Activated CD4-positive, alpha-beta T cell treated with anti-CD3 and anti-CD28 coated beads for 1 hour (primary cell): Measurements from ENCODE around the gene AQP7.
"Not testable (repeated sequence)": the region's sequence is repeated elsewhere in the genome, so short reads cannot be mapped to it uniquely, and the experiment has no call there.

ENCODE experiments used
- DNase-seq: peaks from one replicate; pipeline ENCODE4 v3.0.0-alpha.2; 2020

Gene AQP7

DNA sequence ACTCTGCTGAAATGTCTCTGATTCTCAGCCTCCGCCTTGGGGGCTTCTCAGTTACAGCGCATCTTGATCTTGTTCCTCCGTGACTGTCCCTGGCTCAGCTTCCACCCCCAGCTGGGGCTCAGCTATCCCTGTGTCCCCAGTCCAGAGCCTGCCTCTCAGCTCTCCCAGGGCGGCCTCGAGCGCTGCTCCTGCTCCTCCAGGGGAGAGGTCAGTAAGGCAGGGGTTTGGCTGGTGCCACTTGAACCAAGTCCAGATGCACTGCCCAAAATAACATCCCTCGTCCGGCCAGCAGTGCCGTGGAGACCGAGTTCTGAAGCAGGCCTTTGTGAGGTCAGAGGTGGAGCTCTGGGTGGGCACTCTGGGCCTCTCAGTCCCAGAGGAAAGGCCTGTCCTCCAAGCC is at the start of gene AQP7:
Gene AQP7, minus strand, starts transcription at position 198 of the 400 bp plus-strand sequence. CDS start 1,306 bp downstream, outside the sequence.
- not testable (repeated sequence) for DNase-seq

- no peak for DNase-seq
Observed at GRCh38 chr9:33450621-33451146, 48.3 kb upstream of the AQP7 start.

- DNase-seq: no peak
Observed at GRCh38 chr9:33449715-33450114, 47.3 kb upstream of the AQP7 start.

DNA sequence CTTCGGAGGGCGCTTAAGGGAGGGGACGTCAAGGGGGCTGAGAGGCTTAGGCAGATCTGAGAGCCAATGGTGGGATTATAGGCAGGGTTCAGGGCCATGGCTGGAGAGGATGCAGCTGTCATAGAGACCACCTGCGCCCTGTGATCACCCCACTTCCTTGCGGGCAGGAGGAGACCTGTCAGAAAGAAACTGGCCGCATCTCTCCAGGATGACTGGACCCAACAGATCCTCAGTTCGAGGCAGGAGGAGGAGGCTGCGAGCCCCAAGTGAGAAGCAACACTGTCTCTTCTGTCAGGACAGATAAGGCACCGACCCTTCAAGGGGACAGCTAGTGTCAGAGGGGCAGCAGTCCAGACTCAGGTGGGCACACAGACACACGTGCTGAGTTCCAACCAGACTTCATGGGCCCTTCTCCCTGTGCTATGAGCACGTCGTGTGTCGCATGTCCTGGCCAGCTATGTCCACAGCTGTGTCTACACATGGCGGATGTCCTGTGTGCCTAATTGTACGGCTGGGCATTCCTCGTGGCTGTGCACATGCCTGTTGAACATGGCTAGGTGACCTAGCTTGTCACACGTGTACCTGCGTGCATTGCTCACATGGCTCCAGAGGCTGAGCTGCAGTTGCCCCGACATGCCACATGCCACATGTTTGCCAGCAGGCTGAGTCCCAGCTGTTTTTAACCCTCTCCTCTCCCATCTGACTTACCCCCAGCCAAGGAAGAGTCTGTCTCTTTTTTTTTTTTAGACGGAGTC is 45.6 kb upstream of the AQP7 start:
- no peak for DNase-seq

DNA sequence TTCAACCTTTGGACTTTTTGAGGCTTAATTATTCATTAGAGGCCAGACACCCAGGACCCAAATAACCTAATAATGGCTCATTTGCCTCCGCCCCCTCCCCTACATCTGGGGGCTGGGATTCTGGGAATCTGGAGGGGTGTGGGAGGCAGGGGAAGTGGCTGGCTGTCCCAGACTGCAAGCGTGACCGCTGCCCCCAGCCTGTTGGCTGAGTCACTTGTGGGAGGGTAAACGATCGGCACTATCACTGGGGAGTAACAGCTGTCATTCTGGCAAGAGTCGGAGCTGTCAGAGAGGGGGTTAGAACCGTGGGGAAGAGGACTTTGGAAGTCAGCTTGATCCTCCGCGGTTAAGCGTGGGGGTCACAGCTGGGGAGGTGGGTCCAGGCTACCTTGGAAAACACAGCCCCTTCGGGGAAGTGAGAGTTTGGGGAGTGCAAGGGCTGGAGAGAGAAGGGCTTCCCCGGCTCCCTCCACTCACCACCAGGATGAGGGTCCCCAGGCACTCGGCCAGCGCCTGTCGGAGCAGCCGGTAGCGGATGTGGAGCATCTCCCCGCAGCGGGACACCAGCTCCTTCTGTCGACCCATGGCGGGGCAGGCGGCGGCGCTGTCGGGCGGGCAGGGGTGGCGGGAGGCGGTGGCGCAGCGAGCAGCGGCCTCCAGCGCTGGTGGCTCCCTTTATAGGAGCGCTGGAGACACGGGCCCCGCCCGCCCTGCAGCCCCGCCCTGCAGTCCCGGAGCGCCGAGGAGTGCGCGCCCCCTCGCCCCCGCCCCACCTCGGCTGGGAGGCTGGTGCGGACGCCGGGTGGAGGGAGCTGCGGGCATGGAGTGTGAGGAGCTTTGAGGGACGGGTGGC is 44.8 kb upstream of the AQP7 start, which contains the start of gene AQP3:
Gene AQP3, minus strand, starts transcription at position 648 of the 853 bp plus-strand sequence. Its CDS starts 63 bp downstream, at position 585.
- DNase-seq: peak; percentile 61

DNA sequence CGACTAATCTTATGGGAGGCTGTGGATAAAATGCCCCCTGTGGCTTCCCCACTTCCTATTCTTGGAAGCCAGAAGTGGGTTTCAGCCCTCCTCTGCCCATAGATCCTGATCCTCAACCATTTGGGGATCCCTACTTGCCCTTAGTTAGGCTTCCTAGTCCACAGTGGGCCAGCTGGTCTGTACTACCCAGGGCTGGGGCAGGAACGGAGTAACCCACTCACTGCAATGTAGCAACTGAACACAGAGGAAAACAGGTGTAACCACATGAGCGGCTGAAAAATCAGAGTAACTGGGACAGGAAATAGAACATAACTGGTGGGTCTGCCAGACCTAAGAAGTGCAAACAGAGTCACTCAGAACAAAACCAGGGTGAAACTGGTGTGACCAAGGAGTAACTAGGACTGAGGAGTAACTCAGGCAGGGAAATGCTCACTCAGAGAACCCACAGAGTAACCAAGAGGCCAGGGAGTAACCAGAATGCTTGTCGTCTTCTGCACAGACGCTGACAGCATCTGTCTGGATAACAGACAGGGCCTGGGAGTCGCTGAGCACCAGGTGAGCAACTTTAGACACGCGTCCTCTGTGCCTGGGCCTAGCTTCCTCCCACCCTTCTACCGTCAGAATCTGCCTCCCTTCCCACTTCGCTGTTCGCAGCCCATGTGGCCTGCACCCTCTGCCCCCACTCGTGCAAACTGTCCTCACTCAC is 44.0 kb upstream of the AQP7 start:
- no peak for DNase-seq

DNA sequence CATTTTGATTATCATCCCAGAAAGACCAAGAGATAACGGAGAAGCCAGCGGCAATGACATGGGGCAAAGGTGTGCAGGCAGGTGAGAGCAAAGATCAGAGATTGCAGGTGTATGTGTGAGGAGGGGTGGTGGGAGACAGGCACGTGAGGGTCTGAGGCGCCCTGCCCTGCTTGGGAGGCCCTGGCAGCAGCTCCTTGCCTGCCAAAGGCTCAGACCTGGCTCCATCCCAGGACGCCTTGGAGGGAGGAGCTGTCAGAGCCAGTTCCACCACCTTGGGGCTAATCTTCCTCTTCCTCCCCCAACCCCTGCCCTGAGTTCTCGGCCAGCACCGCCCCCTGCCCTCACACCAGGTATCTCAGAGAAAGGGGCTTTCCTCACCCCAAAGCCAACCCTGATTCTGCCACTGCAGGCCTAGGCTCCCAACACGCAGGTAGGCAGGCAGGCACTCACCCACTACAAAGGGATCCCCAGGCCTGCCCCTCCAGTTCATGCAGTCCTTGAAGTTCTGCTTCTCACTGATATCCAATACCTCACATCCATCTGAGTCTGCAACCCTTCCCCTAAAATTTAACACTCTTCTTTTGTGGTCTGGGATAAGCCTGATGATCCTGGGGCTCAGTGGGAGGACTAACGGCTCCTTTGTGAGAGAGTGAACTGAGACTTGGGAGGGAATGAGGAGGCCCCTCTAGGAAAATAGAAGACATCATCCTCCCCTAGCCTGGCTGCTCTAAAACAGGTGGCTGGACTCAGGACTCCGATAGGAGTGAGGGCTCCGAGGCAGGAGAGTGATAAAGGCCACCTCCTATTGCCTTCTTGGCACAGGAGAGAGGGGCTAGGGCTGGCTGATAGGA is 43.2 kb upstream of the AQP7 start:
- DNase-seq: no peak

GRCh38 chr9:33443464-33444154 is 41.2 kb upstream of the AQP7 start:
- DNase-seq: no peak

GRCh38 chr9:33443047-33443446 is 40.7 kb upstream of the AQP7 start:
- no peak for DNase-seq

DNA sequence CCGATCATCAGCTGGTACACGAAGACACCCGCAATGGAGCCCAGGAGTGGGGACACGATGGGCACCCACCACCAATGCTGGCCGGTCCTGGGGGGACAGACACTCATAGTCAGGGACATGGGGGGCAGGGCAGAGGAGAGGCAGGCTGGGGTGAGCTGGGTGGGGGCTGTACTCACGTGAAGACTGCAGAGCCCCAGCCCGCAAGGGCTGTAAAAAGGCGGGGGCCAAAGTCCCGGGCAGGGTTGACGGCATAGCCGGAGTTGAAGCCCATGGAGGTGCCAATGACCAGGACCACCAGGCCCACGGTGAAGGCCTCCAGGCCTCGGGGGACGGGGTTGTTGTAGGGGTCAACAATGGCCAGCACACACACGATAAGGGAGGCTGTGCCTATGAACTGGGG is 39.8 kb upstream of the AQP7 start:
- no peak for DNase-seq

GRCh38 chr9:33440609-33441008 is 38.2 kb upstream of the AQP7 start:
- DNase-seq: no peak

DNA sequence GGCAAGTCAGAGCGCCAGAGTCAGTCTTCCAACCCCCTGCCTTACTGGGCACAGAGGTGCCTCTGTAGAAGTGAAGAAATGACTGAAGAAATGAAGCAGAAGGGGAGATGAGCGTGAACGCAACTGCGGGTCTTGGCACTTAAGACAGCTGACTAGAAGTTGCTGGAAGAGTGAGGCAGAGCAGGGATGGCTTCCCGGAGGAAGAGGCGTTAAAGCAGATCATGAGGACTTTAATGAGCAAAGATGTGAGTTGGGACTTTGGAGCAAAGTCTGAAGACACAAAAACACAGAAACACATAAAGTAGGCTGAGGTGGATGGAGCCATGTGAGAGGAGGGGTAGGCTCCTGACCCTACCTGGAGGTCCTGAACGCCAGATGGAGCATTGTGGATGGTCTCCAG is 37.8 kb upstream of the AQP7 start:
- no peak for DNase-seq

DNA sequence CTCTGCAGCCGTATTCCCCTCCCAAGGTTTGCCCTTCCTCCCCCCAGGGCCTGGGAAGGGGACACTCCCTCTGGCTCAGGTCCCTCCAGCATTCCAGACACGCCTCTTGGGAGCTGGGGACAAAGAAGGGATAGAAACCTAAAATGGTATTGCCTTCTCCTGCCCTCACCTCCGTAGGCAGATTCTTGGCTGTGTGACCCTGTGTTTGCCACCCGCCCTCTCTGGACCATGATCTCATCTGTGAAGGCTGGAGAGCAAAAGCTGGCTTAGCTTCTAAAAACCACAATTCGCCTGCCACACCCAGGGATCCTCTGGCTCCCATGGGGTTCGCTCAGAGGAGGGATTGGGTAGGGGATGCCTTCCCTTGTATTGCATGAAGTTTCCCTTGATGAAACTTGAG is 37.4 kb upstream of the AQP7 start:
- DNase-seq: no peak

DNA sequence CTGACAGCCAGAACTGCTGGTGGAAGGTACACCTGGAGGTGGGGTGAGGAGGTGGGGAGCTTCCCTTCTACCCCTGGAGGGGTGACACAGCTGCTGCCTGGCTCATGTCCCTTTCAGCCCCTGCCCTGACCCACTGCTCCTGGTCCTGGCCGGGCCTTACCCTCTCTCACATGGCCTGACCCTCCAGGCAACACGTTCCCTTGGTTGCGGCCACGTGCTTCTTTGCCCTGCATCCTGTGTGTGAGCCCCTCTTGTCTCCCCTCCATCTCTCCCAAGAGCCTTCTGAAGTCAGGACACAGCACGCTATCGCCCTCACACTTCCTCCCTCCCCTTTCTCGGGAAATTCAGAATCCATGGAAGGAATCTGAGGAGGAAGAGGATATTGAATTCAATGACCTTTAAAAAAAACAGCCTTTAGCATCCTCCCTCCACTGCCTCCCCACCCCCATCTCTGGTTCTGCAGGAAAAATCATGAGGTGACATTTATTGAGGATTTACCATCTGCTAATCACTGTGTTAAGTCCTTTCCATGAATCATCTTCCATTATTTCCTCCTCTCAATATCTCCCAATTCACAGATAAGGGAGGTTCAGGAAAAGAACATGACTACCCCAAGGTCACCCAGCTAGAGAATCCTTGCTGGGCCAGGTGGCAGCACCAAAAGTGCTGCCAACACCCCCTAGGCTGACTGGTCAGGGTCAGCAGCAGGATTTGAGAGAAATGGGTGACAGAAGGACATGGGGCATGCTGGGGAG is 36.7 kb upstream of the AQP7 start:
- DNase-seq: no peak

DNA sequence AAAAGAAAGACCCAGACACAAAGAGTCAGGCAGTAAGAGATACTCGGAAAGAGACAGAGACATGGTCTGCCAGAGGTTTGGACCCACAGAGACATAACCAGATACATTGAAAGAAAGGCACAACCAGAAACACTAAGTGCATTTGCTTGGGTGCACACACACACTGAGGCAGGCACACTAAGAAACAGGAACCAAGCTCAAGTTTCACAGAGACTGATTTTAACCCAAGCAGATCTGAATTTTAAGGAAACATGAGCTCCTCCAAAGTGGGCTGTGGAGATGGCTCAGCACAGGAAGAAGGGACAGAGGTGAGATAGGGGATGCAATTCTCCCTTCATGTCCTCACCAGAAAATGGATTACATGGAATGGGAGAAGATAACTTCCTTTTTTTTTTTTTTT is 35.5 kb upstream of the AQP7 start:
- DNase-seq: no peak

- no peak for DNase-seq
Observed at GRCh38 chr9:33437205-33437604, 34.8 kb upstream of the AQP7 start.

GRCh38 chr9:33436445-33436844 is 34.1 kb upstream of the AQP7 start:
- no peak for DNase-seq

- no peak for DNase-seq
Observed at GRCh38 chr9:33435821-33436277, 33.5 kb upstream of the AQP7 start.

GRCh38 chr9:33434317-33435105 is 32.1 kb upstream of the AQP7 start:
- no peak for DNase-seq

GRCh38 chr9:33433871-33434270 is 31.5 kb upstream of the AQP7 start:
- no peak for DNase-seq
